ENCODE results near the gene TMEM106A. TPM values are rescaled to one million over a fixed set of nuclear protein-coding genes. Genes with fewer than 3 reads are reported as not detected.
A peak's percentile ranks its signal among the peaks of the same experiment; 100 is the strongest.

The TMEM106A gene
- total RNA-seq, 1 donor from 2014 or later, result 12.6 TPM

- DNase-seq (ENCODE audit: low spot score in 2 of 2, unreplicated experiment in 2 of 2), result no peak
- Mint-ChIP-seq H3K9me3 (no peaks in the 10 kb centered on the region), H3K27ac (peak overlapping the region; percentile 93), H3K36me3 (peaks cover 15% of the 10 kb centered on the region), H3K4me3 (peak overlapping the region; percentile 93), H3K27me3 (ENCODE audit: low read depth) (no peaks in the 10 kb centered on the region), H3K4me1 (peaks cover 20% of the 10 kb centered on the region)
- TF ChIP-seq CTCF (IDR thresholded peaks at IDR 0.05; ENCODE audit: unreplicated experiment), result no peak
Measured at GRCh38 chr17:43212641-43213490, 1.2 kb downstream of the TMEM106A start.

DNA sequence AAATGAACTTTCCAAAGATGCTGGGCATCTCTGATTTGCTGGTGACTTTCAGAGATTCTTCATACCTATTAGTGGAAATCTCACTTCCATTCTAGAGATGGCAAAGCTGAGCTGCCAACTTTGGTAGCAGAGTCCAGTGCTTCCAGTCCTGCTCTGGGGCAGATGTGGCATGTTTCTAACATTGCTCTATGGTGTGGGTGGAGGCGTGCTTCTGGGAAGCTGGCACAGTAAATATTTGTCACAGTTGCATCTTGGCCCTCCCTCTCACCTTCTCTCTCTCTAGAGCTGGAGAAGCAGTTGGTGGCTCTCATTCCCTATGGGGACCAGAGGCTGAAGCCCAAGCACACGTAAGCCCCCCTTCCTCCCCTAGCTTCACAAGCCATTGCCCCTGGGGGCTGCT, 1.9 kb downstream of the TMEM106A start:
- H3K9me3 Mint-ChIP-seq, result no peaks in the 10 kb centered on the region
- H3K4me3 Mint-ChIP-seq, result no peak overlapping the region
- H3K36me3 Mint-ChIP-seq, result peaks cover 10% of the 10 kb centered on the region
- no peak overlapping the region for H3K27ac Mint-ChIP-seq
- peaks cover 20% of the 10 kb centered on the region for H3K4me1 Mint-ChIP-seq
- H3K27me3 Mint-ChIP-seq (ENCODE audit: low read depth), result no peaks in the 10 kb centered on the region
- DNase-seq (ENCODE audit: low spot score in 2 of 2, unreplicated experiment in 2 of 2), result no peak
- TF ChIP-seq CTCF (IDR thresholded peaks at IDR 0.05; ENCODE audit: unreplicated experiment), result no peak

DNA sequence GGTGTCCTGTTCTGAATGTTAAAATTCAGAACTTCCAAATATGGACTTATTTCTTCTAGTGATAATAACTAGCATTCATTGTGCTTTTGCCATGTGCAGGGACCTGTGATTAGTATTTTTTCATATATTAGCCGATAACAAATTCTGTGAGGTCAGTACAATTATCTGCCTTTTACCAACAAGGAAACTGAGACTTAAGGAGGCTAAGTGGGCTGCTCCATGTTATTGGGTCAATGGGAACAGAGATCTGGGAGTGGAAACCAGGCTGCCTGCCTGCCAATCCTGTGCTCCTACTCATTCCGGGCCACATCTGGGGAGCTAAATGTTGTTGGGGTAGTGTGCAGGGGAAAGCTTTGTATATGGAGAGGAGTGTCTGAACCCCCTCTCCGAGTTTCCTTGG, 3.7 kb downstream of the TMEM106A start:
- DNase-seq (ENCODE audit: low spot score in 2 of 2, unreplicated experiment in 2 of 2), result no peak
- H3K27ac Mint-ChIP-seq, result no peak overlapping the region
- no peak for TF ChIP-seq CTCF (IDR thresholded peaks at IDR 0.05; ENCODE audit: unreplicated experiment)
- H3K4me1 Mint-ChIP-seq, result peaks cover 20% of the 10 kb centered on the region
- H3K36me3 Mint-ChIP-seq, result peaks cover 4% of the 10 kb centered on the region
- H3K9me3 Mint-ChIP-seq, result no peaks in the 10 kb centered on the region
- no peaks in the 10 kb centered on the region for H3K27me3 Mint-ChIP-seq (ENCODE audit: low read depth)
- no peak overlapping the region for H3K4me3 Mint-ChIP-seq

GRCh38 chr17:43216369-43216761, 4.7 kb downstream of the TMEM106A start:
- Mint-ChIP-seq H3K36me3 (peaks cover 4% of the 10 kb centered on the region), H3K27ac (no peak overlapping the region), H3K4me3 (no peak overlapping the region), H3K4me1 (peaks cover 13% of the 10 kb centered on the region), H3K9me3 (no peaks in the 10 kb centered on the region), H3K27me3 (ENCODE audit: low read depth) (no peaks in the 10 kb centered on the region)
- DNase-seq (ENCODE audit: low spot score in 2 of 2, unreplicated experiment in 2 of 2), result peak in 1 of 2 experiments; percentile 19
- TF ChIP-seq CTCF (IDR thresholded peaks at IDR 0.05; ENCODE audit: unreplicated experiment), result no peak

DNA sequence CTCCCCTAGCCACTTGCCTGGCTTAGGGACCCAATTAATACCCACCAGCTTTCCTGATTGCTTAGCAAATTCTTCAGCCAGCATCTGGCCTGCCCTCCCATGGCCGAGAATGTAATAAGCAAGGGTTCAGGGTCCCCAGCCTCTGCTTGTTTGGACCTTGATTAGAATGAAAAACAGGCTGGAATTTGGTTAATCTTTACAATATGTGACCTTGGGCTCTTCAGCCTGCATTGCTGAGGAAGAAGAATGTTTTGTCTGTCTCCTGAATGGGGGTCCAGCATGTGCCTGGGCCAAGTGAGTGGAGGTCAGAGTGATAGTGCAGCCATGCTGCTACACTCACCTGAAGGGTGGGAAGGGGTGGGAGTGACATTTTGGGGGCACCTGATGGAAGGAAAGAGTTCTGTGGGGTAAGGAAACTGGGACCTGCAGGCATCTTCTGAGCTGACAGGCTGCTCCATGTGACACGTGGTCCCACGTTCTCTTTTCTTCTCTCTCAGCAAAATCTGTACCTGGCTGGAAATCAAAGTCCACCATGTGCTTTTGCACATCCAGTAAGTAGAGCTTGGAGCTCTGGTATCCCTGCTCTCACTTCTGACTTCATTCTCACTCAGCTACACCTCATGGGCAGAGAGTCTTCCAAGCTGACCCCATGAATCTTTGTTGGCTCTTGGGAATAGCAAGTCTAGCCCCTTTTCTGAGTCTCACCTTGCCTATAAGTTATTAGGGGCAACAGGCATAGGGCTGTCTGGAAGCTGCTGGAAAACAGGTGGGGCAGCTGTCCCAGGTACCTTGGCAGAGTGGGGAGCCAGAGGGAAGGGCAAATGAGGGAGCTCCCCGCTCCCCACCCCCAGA, 5.3 kb downstream of the TMEM106A start:
- Mint-ChIP-seq H3K4me1 (peaks cover 11% of the 10 kb centered on the region), H3K4me3 (no peak overlapping the region), H3K36me3 (peaks cover 4% of the 10 kb centered on the region), H3K27me3 (ENCODE audit: low read depth) (no peaks in the 10 kb centered on the region), H3K9me3 (no peaks in the 10 kb centered on the region), H3K27ac (no peak overlapping the region)
- TF ChIP-seq CTCF (IDR thresholded peaks at IDR 0.05; ENCODE audit: unreplicated experiment), result no peak
- DNase-seq (ENCODE audit: low spot score in 2 of 2, unreplicated experiment in 2 of 2), result no peak
